Body of pancreas (tissue), 4 donors: ENCODE measurements around the gene VAV1.
"Not testable (repeated sequence)": the region's sequence is repeated elsewhere in the genome, so short reads cannot be mapped to it uniquely, and the experiment has no call there.

ENCODE experiments used
- CTCF ChIP-seq, 7 experiments: fragments of 450-650 bp in 4 of 7; fragments of 200-600 bp in 3 of 7; sonication (generic) in 3 of 7; IDR thresholded peaks; one replicate each; pipeline ENCODE4 v1.5.1; 2016 to 2019; ENCODE audit warnings: antibody characterized with exemption in 7 of 7
- POLR2A ChIP-seq, 3 donors: fragments of 450-650 bp; IDR thresholded peaks; one replicate each; pipeline ENCODE4 v1.6.1; 2016; ENCODE audit warnings: antibody characterized with exemption in 3 of 3, mild to moderate bottlenecking in 2 of 3

- TF ChIP-seq CTCF, POLR2A (IDR thresholded peaks at IDR 0.05): not testable (repeated sequence)
Observed at GRCh38 chr19:6831084-6831483, 58.6 kb downstream of the VAV1 start.
